Memory B cell (primary cell): ENCODE measurements around the gene PLGRKT.
A peak's percentile ranks its signal among the peaks of the same experiment; 100 is the strongest.
"Not testable (repeated sequence)": the region's sequence is repeated elsewhere in the genome, so short reads cannot be mapped to it uniquely, and the experiment has no call there.

ENCODE experiments used
- ATAC-seq: fragments of 150-1000 bp; cut with Tn5 transposase; 2 replicates; pipeline ENCODE4 v1.10.0; 2021; ENCODE audit warnings: low read depth, mild to moderate bottlenecking, moderate library complexity
- DNase-seq, 2 donors: peaks; one replicate each; pipeline ENCODE4 v3.0.0; 2022; ENCODE audit warnings: low spot score in 2 of 2
- H3K27ac Mint-ChIP-seq: one replicate; pipeline ENCODE4 v1.8.0; 2022; ENCODE audit warnings: mild to moderate bottlenecking, moderate library complexity, mixed read lengths
- H3K27me3 Mint-ChIP-seq: one replicate; pipeline ENCODE4 v1.8.0; 2022; ENCODE audit warnings: mixed read lengths
- H3K36me3 Mint-ChIP-seq: one replicate; pipeline ENCODE4 v1.8.0; 2022; ENCODE audit warnings: mild to moderate bottlenecking, mixed read lengths
- H3K4me1 Mint-ChIP-seq: one replicate; pipeline ENCODE4 v1.8.0; 2022; ENCODE audit warnings: mixed read lengths
- H3K4me3 Mint-ChIP-seq: one replicate; pipeline ENCODE4 v1.8.0; 2022; ENCODE audit warnings: mild to moderate bottlenecking, moderate library complexity, mixed read lengths
- H3K9me3 Mint-ChIP-seq: one replicate; pipeline ENCODE4 v1.8.0; 2022; ENCODE audit warnings: mixed read lengths

Gene PLGRKT, protein sequence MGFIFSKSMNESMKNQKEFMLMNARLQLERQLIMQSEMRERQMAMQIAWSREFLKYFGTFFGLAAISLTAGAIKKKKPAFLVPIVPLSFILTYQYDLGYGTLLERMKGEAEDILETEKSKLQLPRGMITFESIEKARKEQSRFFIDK

DNA sequence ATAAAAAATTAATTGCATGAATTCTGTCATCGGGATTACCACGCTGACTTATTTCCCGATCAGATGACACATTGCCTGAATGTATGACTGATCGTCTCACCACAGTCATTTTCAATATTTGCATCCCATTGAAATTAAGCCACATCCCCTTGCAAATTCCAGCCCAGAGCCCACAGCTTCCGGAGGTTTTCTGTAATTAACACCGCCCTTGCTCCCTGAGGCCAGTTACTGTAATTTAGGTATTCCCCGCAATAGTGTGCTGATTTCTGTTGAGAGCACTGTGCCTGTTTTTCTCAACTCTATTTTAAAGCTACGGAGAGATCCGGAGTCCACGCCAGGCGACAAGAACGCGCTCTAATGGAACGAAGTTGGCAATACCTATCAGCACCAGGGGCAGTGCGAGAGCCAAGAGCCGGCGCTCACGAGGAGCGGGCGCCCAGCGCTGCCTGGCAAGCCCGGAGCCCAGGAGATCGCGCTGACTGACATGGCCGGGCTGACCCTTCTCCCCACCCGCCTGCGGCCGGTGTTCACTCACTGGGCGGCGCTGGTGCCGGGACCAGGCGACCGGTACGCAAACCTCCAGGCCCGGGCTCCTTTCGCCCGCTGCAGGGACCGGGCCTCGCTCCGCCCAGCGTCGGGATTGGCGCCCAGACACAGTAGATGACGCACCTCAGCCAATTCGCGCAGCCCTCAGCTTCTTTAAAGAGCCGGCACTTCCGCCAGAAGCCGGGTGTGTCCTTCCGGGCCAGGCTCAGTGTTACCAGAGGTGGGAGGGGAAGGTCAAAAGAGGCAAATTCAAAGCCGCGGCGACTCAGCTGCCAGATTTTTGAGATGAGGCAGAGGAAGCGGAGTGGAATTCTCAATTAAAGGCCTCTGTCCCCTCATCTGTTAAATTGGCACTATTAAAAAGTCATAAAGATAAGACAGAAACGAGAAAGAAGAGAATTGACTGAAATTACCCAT is at the start of gene PLGRKT:
PLGRKT (minus strand) TSS at position 672 of the 963 bp plus-strand sequence. CDS start 5,948 bp downstream, outside the sequence.
- peaks cover 8% of the 10 kb centered on the region for H3K36me3 Mint-ChIP-seq

DNA sequence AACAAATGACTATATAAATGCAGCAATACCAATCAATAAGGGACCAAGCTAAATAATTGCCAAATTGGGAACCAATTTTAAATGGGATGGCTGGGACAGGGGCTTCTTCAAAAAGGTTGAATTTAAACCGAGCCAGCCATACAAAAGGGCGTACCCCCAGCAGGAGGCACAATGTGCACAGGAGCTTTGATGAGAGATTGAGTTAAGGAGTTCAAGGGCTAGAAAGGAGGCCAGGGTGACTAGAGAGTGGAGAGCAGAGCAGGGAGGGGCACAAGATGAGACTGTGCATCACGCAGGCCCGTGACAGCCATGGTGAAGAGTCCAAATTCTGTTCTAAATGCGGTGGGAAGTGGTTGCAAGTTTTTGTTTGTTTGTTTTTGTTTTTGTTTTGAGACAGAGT is 49.3 kb upstream of the PLGRKT start:
- no peaks in the 10 kb centered on the region for H3K9me3 Mint-ChIP-seq
- H3K4me1 Mint-ChIP-seq, result peaks cover 2% of the 10 kb centered on the region
- H3K36me3 Mint-ChIP-seq, result peaks cover 2% of the 10 kb centered on the region
- DNase-seq (no peak), ATAC-seq (no peak)
- no peaks in the 10 kb centered on the region for H3K27me3 Mint-ChIP-seq
- no peak overlapping the region for H3K4me3 Mint-ChIP-seq
- H3K27ac Mint-ChIP-seq, result no peak overlapping the region

More for the DNA sequence above, at the start of gene PLGRKT:
- H3K4me1 Mint-ChIP-seq, result peaks cover 27% of the 10 kb centered on the region
- H3K27ac Mint-ChIP-seq, result peak within 1 kb of the TSS; percentile 99
- H3K4me3 Mint-ChIP-seq, result peak within 1 kb of the TSS; percentile 90
- ATAC-seq (peak; percentile 82), DNase-seq (peak; percentile 82 to 90)
- H3K9me3 Mint-ChIP-seq, result no peaks in the 10 kb centered on the region
- no peaks in the 10 kb centered on the region for H3K27me3 Mint-ChIP-seq

DNA sequence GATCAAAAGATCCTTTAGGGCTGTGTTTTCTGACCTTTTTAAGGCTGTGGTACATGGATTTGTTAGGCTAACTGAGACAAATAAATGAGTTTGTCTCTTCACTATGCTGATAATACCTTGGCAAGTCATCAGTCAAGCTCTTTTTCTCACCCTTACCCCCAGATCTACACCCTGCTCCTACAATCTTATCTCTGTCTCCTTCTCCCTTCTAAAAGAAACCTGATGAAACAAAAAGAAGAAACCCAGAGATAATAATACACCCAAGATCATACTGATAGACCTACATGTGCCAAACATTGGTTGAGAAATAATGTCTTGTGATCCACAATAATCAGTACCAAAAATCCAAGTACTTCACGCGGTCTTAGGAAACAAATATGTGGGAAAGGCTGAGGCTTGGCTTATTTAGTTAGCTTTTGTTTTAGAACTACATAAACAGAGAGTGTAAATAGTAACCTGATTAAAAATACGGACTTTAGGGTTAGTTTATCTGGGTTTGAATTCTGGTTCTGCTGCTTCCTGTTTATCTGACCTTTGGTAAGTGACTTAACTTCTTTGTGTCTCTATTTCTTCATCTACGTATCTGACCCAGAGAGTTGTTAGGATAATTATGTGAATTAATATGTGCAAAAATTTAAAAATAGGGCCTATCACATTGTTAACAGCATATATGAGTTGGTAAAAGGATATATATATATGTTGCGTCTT is 47.8 kb upstream of the PLGRKT start:
- Mint-ChIP-seq H3K27ac (no peak overlapping the region), H3K27me3 (no peaks in the 10 kb centered on the region), H3K9me3 (no peaks in the 10 kb centered on the region), H3K36me3 (peaks cover 2% of the 10 kb centered on the region), H3K4me1 (peaks cover 7% of the 10 kb centered on the region), H3K4me3 (no peak overlapping the region)
- DNase-seq (no peak), ATAC-seq (no peak)

DNA sequence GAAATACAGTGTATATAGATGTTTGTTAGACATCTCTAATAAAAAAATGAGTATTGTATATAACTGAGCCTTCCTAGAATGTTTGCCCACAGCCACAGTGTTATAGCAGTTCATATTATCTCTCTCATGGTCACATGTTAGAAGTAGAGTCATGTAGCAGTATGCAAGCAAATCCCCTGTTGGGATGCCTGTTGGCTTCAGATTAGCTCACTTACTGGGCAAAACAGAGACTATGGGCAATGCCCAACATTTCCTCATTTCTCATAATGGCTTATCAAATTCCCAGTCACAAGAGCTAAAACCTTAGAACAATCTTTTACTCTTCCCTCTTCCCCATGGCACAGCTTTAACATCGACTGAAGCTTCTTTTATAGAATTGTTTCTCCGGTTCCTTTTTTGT is 45.6 kb upstream of the PLGRKT start:
- ATAC-seq (no peak), DNase-seq (no peak)
- Mint-ChIP-seq H3K4me1 (peaks cover 7% of the 10 kb centered on the region), H3K9me3 (no peaks in the 10 kb centered on the region), H3K27me3 (no peaks in the 10 kb centered on the region), H3K27ac (no peak overlapping the region), H3K36me3 (peaks cover 2% of the 10 kb centered on the region), H3K4me3 (no peak overlapping the region)

DNA sequence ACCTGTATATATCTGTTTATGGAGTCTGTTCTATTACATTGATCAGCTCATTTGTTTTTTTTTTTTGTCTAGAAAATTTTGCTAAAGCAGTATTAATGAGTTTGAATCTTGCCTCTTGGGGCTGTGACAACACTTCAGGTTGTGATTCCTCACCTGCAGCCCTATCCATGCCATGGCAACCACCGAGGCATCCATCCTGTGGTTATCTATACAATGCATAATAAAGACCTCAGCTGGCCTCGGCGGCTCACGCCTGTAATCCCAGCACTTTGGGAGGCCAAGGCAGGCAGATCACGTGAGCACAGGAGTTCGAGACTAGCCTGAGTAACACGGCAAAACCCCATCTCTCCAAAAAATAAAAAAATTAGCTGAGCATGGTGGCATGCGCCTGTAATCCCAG is 44.5 kb upstream of the PLGRKT start:
- Mint-ChIP-seq H3K27ac (no peak overlapping the region), H3K4me3 (no peak overlapping the region), H3K9me3 (no peaks in the 10 kb centered on the region), H3K4me1 (peaks cover 7% of the 10 kb centered on the region), H3K27me3 (no peaks in the 10 kb centered on the region), H3K36me3 (peaks cover 2% of the 10 kb centered on the region)
- ATAC-seq, result no peak
- DNase-seq, result no peak

DNA sequence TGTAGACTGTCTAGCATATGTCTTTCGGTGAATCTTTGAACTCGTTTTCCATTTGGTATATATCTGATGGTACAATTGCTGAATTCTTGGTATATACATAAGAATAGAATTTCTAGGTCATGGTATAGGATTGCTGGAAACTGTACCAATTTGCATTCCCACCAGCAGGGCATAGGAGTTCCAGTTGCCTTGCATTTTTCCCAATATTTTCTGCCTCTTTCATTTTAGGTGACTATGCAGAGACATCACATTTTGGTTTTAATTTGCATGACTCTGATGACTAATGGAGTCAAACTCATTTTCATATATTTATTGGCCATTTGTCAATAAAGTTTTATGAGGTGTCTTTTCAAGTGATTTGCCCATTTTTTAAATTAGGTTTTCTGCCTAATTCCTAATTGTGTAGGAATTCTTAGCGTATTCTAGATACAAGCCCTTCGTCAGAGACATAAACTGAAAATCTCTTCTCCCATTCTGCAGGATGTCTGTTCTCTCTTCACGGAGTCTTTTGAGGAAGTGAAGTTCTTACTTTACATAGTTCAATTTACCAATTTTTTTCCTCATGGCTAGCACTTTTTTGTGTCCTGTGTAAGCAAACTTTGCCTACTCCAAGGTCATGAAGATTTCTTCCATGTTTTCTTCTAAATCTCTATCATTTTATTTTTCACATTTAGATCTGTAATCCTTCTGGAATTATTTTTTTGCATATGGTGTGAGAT is 43.8 kb upstream of the PLGRKT start:
- no peaks in the 10 kb centered on the region for H3K27me3 Mint-ChIP-seq
- H3K4me3 Mint-ChIP-seq, result no peak overlapping the region
- ATAC-seq (peak; percentile 31), DNase-seq (no peak)
- no peak overlapping the region for H3K27ac Mint-ChIP-seq
- H3K36me3 Mint-ChIP-seq, result peaks cover under 1% of the 10 kb centered on the region
- H3K4me1 Mint-ChIP-seq, result peaks cover 7% of the 10 kb centered on the region
- H3K9me3 Mint-ChIP-seq, result no peaks in the 10 kb centered on the region

DNA sequence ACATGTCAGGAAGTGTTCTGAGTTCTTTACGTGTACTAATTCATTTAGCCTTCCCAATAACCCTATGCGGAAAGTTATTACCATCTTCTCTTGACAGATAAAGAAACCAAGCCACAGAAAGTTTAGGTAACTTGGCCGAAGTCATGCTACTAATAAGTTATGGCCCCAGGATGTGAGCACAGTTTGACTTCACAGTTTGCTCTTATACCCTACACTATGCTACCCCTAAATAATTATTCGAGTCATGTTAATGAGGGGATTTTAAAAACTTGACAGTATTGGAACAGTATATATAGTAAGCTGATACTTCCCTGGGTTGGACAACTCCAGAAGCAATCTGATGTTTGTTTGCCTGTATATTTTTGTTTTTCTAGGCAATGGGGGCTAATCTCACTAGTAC is 43.2 kb upstream of the PLGRKT start:
- Mint-ChIP-seq H3K9me3 (peaks cover 1% of the 10 kb centered on the region), H3K4me3 (no peak overlapping the region), H3K36me3 (peaks cover 5% of the 10 kb centered on the region), H3K27me3 (no peaks in the 10 kb centered on the region), H3K4me1 (peaks cover 7% of the 10 kb centered on the region), H3K27ac (no peak overlapping the region)
- DNase-seq (no peak), ATAC-seq (no peak)

DNA sequence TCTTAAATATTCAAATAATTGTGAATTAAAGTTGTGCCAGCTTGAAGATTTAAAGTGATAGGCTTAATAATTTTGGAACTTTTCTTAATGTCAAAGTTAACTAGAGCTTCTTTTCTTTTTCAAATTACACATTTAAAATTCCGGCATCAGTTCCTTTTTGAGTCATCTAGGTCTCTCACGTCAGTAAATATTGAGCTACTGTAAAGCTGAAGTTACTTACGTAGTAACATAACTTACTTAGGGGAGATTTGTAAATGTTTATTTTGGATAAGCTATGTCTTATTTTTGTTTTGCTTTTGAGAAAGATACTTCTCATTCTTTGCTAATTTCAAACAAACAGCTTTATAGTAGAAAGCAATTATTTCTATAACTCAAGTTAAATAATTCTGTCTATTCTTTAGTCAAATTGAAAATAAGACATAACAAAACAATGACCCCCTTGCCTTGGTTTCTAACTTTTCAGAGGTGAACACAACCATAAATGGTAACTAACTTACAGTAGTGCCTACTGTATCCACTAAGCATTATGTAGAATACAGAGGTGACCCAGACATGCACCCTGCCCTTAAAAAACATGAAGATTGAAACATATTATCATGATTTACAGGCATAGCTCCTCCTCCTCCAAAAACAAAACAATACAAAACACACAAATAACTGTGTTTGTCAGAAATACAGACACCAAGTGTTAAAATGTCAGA is 42.4 kb upstream of the PLGRKT start:
- Mint-ChIP-seq H3K36me3 (peaks cover 5% of the 10 kb centered on the region), H3K4me3 (no peak overlapping the region), H3K27ac (no peak overlapping the region), H3K9me3 (peaks cover 1% of the 10 kb centered on the region), H3K27me3 (no peaks in the 10 kb centered on the region), H3K4me1 (peaks cover 7% of the 10 kb centered on the region)
- ATAC-seq (no peak), DNase-seq (no peak)

DNA sequence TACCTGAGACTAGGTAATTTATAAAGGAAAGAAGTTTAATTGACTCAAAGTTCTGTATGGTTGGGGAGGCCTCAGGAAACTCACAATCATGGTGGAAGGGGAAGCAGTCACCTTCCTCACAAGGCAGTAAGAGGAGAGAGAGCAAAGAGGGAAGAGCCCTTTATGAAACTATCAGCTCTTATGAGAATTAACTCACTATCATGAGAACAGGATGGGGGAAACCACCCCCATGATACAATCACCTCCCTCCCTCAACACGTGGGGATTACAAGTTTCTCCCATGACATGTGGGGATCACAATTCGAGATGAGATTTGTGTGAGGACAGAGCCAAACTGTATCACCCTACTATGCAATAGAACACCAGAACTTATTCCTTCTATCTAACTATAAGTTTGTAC is 40.5 kb upstream of the PLGRKT start:
- Mint-ChIP-seq H3K4me3 (no peak overlapping the region), H3K36me3 (peaks cover 5% of the 10 kb centered on the region), H3K4me1 (peaks cover 7% of the 10 kb centered on the region), H3K27ac (no peak overlapping the region), H3K9me3 (peaks cover 4% of the 10 kb centered on the region), H3K27me3 (no peaks in the 10 kb centered on the region)
- DNase-seq (no peak), ATAC-seq (no peak)

DNA sequence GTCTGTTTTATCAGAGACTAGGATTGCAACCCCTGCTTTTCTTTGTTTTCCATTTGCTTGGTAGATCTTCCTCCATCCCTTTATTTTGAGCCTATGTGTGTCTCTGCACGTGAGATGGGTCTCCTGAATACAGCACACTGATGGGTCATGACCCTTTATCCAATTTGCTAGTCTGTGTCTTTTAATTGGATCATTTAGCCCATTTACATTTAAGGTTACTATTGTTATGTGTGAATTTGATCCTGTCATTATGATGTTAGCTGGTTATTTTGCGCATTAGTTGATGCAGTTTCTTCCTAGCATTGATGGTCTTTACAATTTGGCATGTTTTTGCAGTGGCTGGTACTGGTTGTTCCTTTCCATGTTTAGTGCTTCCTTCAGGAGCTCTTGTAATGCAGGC is 37.9 kb upstream of the PLGRKT start:
- not testable (repeated sequence) for H3K27me3 Mint-ChIP-seq, H3K4me1 Mint-ChIP-seq, H3K9me3 Mint-ChIP-seq, ATAC-seq, H3K36me3 Mint-ChIP-seq, DNase-seq, H3K4me3 Mint-ChIP-seq, H3K27ac Mint-ChIP-seq

DNA sequence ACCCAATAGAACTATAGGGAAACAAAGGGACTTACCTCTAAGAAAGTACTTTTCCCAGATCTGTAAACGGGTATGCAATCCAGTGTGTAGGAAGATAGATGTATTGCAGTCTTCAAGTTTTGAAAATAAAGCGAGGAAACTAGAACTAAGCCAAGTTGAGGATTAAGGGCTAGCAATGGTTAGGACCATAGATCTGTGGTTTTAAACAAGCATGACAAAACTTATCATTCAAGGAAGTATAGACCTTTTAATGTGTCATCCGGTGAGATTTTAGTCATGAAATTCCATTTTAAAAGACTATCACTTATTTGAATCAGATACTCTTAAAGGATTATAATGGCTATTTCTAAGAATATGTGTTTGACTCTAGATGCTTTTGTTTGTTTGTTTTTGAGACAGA is 33.1 kb upstream of the PLGRKT start:
- ATAC-seq, result no peak
- H3K4me1 Mint-ChIP-seq, result no peaks in the 10 kb centered on the region
- H3K9me3 Mint-ChIP-seq, result peaks cover 2% of the 10 kb centered on the region
- no peak for DNase-seq
- H3K36me3 Mint-ChIP-seq, result peaks cover 11% of the 10 kb centered on the region
- H3K4me3 Mint-ChIP-seq, result no peak overlapping the region
- no peaks in the 10 kb centered on the region for H3K27me3 Mint-ChIP-seq
- H3K27ac Mint-ChIP-seq, result no peak overlapping the region

DNA sequence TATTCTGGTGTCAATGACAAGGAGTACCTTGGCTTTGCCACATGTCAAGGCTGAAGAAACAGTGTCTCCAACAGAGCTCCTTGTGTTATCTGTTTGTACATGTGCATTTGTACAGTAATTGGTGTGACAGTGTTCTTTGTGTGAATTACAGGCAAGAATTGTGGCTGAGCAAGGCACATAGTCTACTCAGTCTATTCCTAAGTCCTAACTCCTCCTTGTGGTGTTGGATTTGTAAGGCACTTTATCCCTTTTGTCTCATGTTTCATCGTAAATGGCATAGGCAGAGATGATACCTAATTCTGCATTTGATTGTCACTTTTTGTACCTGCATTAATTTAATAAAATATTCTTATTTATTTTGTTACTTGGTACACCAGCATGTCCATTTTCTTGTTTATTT is 32.4 kb upstream of the PLGRKT start:
- Mint-ChIP-seq H3K4me1 (peaks cover 6% of the 10 kb centered on the region), H3K27me3 (no peaks in the 10 kb centered on the region), H3K36me3 (peaks cover 16% of the 10 kb centered on the region), H3K4me3 (no peak overlapping the region), H3K27ac (no peak overlapping the region), H3K9me3 (peaks cover 5% of the 10 kb centered on the region)
- no peak for DNase-seq
- no peak for ATAC-seq

DNA sequence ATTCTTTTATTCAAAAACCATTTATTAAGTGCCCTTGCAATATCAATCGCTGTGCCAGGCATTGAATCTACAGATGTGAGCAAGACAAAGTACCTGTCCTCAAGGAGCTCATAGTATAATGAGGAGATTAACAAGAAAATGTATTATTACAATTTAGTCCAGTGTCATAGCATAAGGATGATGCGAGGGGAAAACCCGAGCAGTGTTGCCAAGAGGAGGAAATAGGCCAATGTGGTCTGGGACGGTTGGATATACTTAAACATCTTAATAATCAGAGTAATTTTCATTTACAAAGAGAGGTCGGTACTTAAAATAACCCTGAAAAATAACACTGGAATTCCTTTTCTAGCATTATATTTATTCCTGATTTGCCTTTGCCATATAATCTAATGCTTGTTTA is 31.1 kb upstream of the PLGRKT start:
- Mint-ChIP-seq H3K4me1 (peaks cover 9% of the 10 kb centered on the region), H3K36me3 (peaks cover 21% of the 10 kb centered on the region)

More for the DNA sequence above, 31.1 kb upstream of the PLGRKT start:
- DNase-seq (no peak), ATAC-seq (no peak)
- no peak overlapping the region for H3K27ac Mint-ChIP-seq
- no peak overlapping the region for H3K4me3 Mint-ChIP-seq
- no peaks in the 10 kb centered on the region for H3K27me3 Mint-ChIP-seq
- peaks cover 3% of the 10 kb centered on the region for H3K9me3 Mint-ChIP-seq
